OCI-LY1 (cell line): ENCODE measurements around the gene FCGBP.

Source experiments
- H2AFZ ChIP-seq: fragments of 200-600 bp; sonication (generic), shearing (Covaris generic); 2 replicates; pipeline ENCODE4 v1.6.0; 2014; ENCODE audit warnings: antibody characterized with exemption, mild to moderate bottlenecking, low read length
- H3F3A ChIP-seq: fragments of 200-600 bp; sonication (generic), shearing (Covaris generic); 2 replicates; pipeline ENCODE4 v1.6.0; 2014; ENCODE audit warnings: mild to moderate bottlenecking, antibody characterized with exemption, low read length, moderate library complexity; ENCODE audit not compliant: insufficient read depth
- H3K27ac ChIP-seq: fragments of 200-600 bp; sonication (generic); 2 replicates; pipeline ENCODE4 v1.5.1; 2014; ENCODE audit warnings: low read length, mixed run types, mild to moderate bottlenecking, low read depth; ENCODE audit not compliant: poor library complexity, severe bottlenecking
- H3K27me3 ChIP-seq: fragments of 200-600 bp; sonication (generic); 2 replicates; pipeline ENCODE4 v1.6.0; 2014; ENCODE audit warnings: antibody characterized with exemption, mild to moderate bottlenecking, low read length, moderate library complexity; ENCODE audit not compliant: insufficient read depth
- H3K36me3 ChIP-seq: fragments of 200-600 bp; sonication (generic); 2 replicates; pipeline ENCODE4 v1.6.1; 2014; ENCODE audit warnings: mild to moderate bottlenecking, antibody characterized with exemption, low read length, moderate library complexity, mixed read lengths; ENCODE audit not compliant: insufficient read depth
- H3K4me1 ChIP-seq: fragments of 200-600 bp; sonication (generic); 2 replicates; pipeline ENCODE4 v1.5.1; 2014; ENCODE audit warnings: mild to moderate bottlenecking, low read length, moderate library complexity; ENCODE audit not compliant: insufficient read depth, severe bottlenecking
- H3K4me2 ChIP-seq: fragments of 200-600 bp; sonication (generic), shearing (Covaris generic); 2 replicates; pipeline ENCODE4 v1.6.1; 2014; ENCODE audit warnings: low read length
- H3K4me3 ChIP-seq: fragments of 200-600 bp; sonication (generic); 2 replicates; pipeline ENCODE4 v1.5.1; 2014; ENCODE audit warnings: low read length, low read depth, mild to moderate bottlenecking, mixed read lengths; ENCODE audit not compliant: poor library complexity, severe bottlenecking
- H3K79me2 ChIP-seq: fragments of 200-600 bp; shearing (Covaris generic); 2 replicates; pipeline ENCODE4 v1.6.1; 2016; ENCODE audit warnings: mixed run types, low read length, mixed read lengths; ENCODE audit not compliant: insufficient read depth
- H3K9ac ChIP-seq: fragments of 200-600 bp; sonication (generic), shearing (Covaris generic); 2 replicates; pipeline ENCODE4 v1.6.1; 2014; ENCODE audit warnings: mild to moderate bottlenecking, low read length, mixed read lengths
- H3K9me2 ChIP-seq: fragments of 200-600 bp; sonication (generic), shearing (Covaris generic); 2 replicates; pipeline ENCODE4 v1.6.1; 2014; ENCODE audit warnings: low read depth, mild to moderate bottlenecking, low read length, mixed read lengths
- H3K9me3 ChIP-seq: fragments of 200-600 bp; shearing (Covaris generic); 2 replicates; pipeline ENCODE4 v1.6.1; 2014; ENCODE audit warnings: low read length, mixed read lengths
- H4K20me1 ChIP-seq: fragments of 200-600 bp; sonication (generic), shearing (Covaris generic); 2 replicates; pipeline ENCODE4 v1.6.0; 2016; ENCODE audit warnings: mild to moderate bottlenecking, low read length; ENCODE audit not compliant: insufficient read depth
- CTCF ChIP-seq: fragments of 200-600 bp; sonication (generic), shearing (Covaris generic); IDR thresholded peaks from 2 replicates; pipeline ENCODE4 v1.5.1; 2017; ENCODE audit warnings: mild to moderate bottlenecking, antibody characterized with exemption, low read length, moderate library complexity, mixed read lengths
- EZH2 ChIP-seq: fragments of 200-600 bp; sonication (generic), shearing (Covaris generic); IDR thresholded peaks from 2 replicates; pipeline ENCODE4 v1.8.0; 2017; ENCODE audit warnings: borderline replicate concordance, mixed run types, mild to moderate bottlenecking, antibody characterized with exemption, low read length, moderate library complexity, mixed read lengths

Gene FCGBP

GRCh38 chr19:39953915-39954314, 19.5 kb upstream of the FCGBP start:
- TF ChIP-seq EZH2 = no peak
- no peak for TF ChIP-seq CTCF
- H3K4me2 ChIP-seq = peak overlapping the region; percentile 66
- peaks cover 87% of the 10 kb centered on the region for H3K4me1 ChIP-seq
- H3F3A ChIP-seq = no peaks in the 10 kb centered on the region
- H3K9me3 ChIP-seq = 0 out of 2 replicates have a peak, but pooled peaks cover 2% of the 10 kb centered on the region
- H3K9ac ChIP-seq = peak overlapping the region; percentile 29; the same call in 1 of the 2 replicates
- H3K27ac ChIP-seq = peak overlapping the region; percentile 99
- peak overlapping the region; percentile 3 for H3K4me3 ChIP-seq
- no peaks in the 10 kb centered on the region for H3K9me2 ChIP-seq
- H3K27me3 ChIP-seq = no peaks in the 10 kb centered on the region
- H3K79me2 ChIP-seq = peaks cover 18% of the 10 kb centered on the region; the same call in 1 of the 2 replicates
- H3K36me3 ChIP-seq = peaks cover 21% of the 10 kb centered on the region
- no peaks in the 10 kb centered on the region for H4K20me1 ChIP-seq
- H2AFZ ChIP-seq = no peak overlapping the region

GRCh38 chr19:39951686-39952085, 17.3 kb upstream of the FCGBP start:
- TF ChIP-seq EZH2 = no peak
- no peak for TF ChIP-seq CTCF
- H3K4me1 ChIP-seq = peaks cover 72% of the 10 kb centered on the region
- peak overlapping the region; percentile 72 for H3K9ac ChIP-seq
- 0 out of 2 replicates have a peak, but pooled peaks cover 2% of the 10 kb centered on the region for H3K9me3 ChIP-seq
- peaks cover 41% of the 10 kb centered on the region for H3K36me3 ChIP-seq
- peak overlapping the region; percentile 66 for H3K4me2 ChIP-seq
- peak overlapping the region; percentile 99 for H3K27ac ChIP-seq
- H3K4me3 ChIP-seq = peak overlapping the region; percentile 60
- no peaks in the 10 kb centered on the region for H3F3A ChIP-seq
- H4K20me1 ChIP-seq = no peaks in the 10 kb centered on the region
- no peaks in the 10 kb centered on the region for H3K9me2 ChIP-seq
- H3K79me2 ChIP-seq = peaks cover 18% of the 10 kb centered on the region; the same call in 1 of the 2 replicates
- no peaks in the 10 kb centered on the region for H3K27me3 ChIP-seq
- H2AFZ ChIP-seq = no peak overlapping the region

GRCh38 chr19:39951065-39951650, 16.7 kb upstream of the FCGBP start:
- Histone ChIP-seq H4K20me1 (no peaks in the 10 kb centered on the region), H3K27ac (peak overlapping the region; percentile 99), H3K4me1 (peaks cover 68% of the 10 kb centered on the region), H2AFZ (no peak overlapping the region), H3F3A (no peaks in the 10 kb centered on the region), H3K27me3 (no peaks in the 10 kb centered on the region), H3K4me2 (peak overlapping the region; percentile 66), H3K9ac (peak overlapping the region; percentile 72), H3K4me3 (peak overlapping the region; percentile 60), H3K9me3 (0 out of 2 replicates have a peak, but pooled peaks cover 2% of the 10 kb centered on the region), H3K79me2 (peaks cover 18% of the 10 kb centered on the region; the same call in 1 of the 2 replicates), H3K9me2 (no peaks in the 10 kb centered on the region), H3K36me3 (peaks cover 43% of the 10 kb centered on the region)
- TF ChIP-seq CTCF (no peak), EZH2 (no peak)
